HG03139 (cell line): Measurements from ENCODE around the gene IRF2.

Source experiments
- ATAC-seq: cut with Tn5 transposase; IDR thresholded peaks from one replicate; pipeline ENCODE4 v1.9.1; 2021; ENCODE audit not compliant: unreplicated experiment

IRF2 gene

GRCh38 chr4:184371390-184371787, 103.0 kb downstream of the IRF2 start:
- ATAC-seq, result no peak

GRCh38 chr4:184370711-184371389, 103.5 kb downstream of the IRF2 start:
- no peak for ATAC-seq

DNA sequence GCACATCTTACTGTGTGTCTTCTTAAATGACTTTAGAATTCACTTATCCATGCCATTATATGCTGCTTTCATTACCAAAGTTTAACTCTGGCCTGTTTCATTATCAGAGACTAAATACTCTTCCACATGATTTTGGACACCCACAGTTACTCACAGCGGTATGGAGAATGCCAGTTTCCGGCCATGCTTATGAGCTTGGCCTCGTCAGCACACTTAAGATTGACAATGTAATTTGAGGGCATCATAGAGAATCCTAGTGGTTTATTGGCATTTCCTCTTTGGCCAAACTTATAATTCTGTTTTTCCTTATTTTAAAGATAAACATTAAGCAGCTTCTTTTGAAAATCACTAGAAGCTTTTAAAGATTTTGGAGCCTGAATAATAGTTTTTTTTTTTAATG, 104.5 kb downstream of the IRF2 start:
- no peak for ATAC-seq

DNA sequence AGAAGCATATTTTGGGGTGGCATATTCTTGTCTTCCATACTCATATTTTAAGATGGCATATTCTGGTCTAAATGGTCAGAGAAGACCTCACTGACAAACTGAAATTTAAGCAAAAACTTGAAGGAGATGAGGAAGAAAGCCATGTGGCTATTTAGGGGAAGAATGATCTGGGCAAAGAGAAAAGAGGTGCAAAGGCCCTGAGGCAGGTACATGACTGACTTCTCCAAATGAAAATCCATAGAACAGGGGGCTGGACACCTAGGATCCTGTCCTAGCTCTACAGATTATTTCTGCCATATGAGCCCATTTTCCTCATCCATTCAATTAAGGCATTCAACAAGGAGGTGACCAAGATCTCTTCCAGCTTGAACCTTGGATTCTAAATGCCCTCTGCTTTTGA, 105.6 kb downstream of the IRF2 start:
- no peak for ATAC-seq

DNA sequence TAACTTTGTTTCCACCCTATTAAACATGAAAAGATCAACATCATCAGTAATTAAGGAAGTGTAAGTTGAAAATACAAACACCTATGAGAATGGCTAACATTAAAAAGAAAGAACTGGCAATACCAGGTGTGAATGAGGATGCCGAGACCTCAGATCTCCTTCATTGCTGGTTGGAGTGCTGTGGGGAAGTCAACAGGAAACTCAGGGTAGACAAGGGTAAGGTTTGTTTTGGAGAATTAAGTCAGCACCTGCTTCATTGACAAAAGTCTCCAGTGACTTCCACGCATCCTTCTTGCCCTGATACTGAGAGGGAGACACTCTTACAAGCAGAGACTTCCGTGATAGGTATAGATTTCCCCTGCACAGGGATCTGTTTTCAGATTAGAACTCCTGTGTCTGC, 106.1 kb downstream of the IRF2 start:
- ATAC-seq, result no peak

DNA sequence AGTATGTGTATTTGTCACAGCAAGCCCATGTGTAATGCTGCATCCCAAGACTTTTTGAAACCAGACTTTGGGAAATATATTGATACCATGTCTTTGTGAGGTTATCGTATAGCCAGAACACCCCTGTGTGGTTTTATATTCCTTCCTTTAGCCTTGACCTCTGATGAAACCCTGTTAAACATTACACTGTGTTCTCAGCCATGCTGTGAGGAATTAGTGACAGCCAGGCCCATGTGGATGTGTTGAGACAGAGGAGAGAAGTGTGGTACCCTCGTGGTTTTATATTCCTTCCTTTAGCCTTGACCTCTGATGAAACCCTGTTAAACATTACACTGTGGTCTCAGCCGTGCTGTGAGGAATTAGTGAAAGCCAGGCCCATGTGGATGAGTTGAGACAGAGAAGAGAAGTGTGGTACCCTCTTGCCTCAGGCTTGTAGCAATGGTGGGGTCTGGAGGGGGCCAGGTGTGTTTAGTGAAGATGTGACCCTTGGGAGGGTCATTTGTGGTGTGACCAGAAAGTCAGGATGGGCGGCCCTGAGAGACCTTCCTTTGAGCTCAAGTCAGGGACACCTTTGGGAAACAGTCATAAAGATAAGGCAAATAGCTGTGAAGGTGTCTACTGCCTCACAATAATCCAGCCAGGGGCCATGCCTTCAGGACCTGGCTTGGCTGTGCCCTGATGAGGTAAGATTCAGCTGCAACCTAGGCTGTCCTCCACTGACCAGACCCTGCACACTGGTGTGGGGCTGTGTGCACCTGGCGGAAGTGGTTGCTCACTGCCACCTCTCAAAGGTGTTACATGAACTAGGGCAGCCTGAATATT, 110.0 kb downstream of the IRF2 start:
- ATAC-seq, result peak; percentile 71

DNA sequence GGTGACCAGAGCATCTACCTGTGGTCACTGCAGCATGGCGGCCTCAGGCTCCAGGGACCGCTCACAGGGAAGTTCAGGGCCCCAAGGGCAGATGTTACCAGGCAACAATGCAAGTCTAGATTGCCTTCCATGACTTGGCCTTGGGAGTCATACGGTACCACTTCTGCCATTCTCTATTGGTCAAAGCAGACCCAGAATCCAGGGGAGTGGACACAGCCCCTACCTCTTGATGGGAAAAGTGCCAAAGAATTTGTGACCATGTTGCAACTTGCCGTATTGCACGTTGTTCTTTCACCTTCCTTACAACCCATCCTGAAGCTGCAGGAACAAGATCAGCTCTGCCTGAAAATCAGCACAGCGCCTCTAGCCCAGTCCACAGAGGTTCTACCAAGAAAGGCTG, 111.1 kb downstream of the IRF2 start:
- no peak for ATAC-seq

DNA sequence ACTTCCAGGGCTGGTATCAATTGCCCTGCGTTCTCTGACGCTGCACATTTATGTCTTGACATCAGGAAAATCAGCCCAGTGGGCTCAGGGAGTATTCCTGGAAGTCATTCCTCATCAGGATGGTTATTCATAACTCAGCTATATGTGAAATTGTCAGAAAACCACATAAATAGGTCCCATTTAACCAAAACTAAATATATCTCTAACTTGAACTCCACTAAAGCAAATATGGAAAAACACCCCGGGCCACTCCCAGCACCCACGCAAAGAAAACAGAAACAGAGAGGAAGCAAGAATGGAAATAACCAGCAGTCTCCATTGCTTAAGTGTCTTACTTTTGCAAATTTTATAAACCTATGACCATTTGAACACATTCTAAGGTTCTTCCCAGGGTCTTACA, 112.0 kb downstream of the IRF2 start:
- ATAC-seq, result no peak

GRCh38 chr4:184361443-184361842, 112.9 kb downstream of the IRF2 start:
- no peak for ATAC-seq

- ATAC-seq, result no peak
Observed at GRCh38 chr4:184359888-184360287, 114.5 kb downstream of the IRF2 start.

DNA sequence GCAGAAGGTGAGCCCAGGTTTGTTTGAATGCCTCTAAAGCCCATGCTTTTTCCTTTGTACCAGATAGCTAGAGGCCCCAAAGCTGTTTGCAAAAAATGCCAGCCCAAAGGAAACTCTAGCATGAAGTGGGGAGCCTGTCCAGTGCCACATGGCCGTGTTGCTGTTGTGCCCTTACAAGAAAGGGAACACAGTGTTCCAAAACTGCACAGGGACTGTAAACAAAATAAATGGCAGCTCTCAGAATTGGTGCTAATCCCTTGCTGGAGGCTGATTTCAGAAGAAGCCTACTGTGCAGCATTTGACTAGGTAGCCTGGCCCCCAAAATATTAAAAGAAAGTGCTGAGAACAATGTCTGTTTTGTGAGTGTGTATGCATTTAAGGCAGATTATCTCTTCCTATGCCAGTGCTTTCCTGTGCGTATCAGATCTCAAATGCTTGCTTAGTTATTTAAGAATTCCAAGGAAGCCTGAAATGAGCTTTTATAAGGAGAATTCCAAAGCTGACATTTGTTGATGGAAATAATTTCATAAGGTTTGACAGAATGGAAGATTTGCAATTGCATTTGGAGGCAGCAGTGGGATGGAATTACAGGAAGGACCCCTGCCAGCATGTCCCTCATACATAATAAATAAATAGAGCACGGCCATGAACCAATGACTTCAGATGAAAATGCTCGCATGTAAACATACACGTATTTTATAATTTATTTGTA, 115.7 kb downstream of the IRF2 start:
- ATAC-seq, result no peak

GRCh38 chr4:184357772-184358171, 116.6 kb downstream of the IRF2 start:
- ATAC-seq, result no peak

DNA sequence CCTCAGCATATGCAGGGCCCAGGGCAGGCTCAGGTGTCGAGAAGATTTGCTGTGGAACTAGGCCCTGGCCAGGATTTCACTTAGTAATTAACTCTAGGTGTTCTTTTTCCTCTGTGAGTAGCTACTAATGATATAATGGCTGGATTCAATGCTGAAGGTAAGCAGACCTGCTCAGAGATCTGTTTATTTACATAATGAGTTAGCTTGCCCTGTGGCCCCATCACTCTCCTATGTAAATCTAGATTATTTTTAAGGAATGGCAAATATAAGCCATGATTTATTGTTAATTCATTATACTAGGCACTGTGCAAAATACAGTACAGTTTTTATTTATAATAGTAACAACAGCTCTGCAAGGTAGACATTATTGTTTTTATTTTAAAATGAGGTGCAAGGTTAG, 117.2 kb downstream of the IRF2 start:
- no peak for ATAC-seq

DNA sequence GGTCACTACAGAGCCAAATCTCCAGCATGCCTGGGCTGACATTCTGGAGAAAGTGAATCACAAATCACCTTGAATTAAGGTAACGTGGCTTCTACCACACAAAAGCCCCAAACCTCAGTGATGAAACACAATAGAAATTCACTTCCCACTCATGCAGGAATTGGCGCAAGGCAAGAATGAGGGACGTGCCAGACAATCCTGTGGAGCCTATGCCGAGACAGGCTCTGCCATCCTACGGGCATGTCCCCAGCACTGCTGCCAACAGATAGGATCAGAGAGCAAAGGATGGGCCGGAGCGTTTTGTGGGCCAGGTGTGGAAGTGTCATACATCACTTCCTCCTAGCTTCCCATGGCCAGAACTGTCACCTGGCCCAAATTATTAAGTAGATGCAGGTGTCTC, 118.0 kb downstream of the IRF2 start:
- no peak for ATAC-seq

- no peak for ATAC-seq
Observed at GRCh38 chr4:184355857-184356256, 118.5 kb downstream of the IRF2 start.

DNA sequence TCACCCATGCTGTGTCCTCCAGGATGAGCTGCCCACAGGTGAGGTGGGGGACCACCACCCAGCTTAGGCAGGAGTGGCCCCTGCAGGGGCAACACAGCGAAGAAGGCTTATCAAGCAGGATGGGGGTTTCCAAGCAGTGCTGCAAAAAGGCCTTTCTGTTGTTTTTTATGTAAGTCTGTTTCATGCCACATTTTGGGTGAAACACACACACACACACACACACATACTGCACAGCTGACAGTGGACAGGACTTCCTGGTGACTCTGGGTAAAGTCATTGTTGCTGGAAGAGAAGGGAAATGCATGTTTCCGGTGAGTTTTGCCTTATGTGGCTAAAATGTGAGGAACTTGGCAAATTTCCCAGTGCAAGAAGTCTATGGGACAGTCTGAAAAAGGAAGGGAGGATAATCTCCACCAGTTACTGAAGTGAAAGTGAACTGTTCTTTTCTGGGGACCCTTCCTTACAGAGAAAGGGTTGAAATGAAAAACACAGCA, 119.2 kb downstream of the IRF2 start:
- no peak for ATAC-seq

DNA sequence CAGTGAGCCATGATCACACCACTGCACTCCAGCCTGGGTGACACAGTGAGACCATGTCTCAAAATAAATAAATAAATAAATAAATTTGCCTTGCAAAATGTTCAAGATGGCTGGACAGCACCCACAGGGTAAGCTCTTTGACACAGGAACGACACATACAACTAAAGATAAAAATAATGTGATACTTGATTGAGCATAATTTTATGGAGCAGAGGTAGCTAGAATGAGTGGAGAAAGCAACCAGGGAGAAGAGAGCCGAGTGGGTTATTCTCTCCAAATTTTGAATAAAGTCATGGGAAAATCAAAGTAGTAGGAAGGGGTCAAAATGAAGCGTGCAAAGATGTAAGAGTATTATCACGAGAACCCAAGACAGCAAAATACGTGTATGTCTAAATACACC, 121.5 kb downstream of the IRF2 start:
- ATAC-seq, result no peak

DNA sequence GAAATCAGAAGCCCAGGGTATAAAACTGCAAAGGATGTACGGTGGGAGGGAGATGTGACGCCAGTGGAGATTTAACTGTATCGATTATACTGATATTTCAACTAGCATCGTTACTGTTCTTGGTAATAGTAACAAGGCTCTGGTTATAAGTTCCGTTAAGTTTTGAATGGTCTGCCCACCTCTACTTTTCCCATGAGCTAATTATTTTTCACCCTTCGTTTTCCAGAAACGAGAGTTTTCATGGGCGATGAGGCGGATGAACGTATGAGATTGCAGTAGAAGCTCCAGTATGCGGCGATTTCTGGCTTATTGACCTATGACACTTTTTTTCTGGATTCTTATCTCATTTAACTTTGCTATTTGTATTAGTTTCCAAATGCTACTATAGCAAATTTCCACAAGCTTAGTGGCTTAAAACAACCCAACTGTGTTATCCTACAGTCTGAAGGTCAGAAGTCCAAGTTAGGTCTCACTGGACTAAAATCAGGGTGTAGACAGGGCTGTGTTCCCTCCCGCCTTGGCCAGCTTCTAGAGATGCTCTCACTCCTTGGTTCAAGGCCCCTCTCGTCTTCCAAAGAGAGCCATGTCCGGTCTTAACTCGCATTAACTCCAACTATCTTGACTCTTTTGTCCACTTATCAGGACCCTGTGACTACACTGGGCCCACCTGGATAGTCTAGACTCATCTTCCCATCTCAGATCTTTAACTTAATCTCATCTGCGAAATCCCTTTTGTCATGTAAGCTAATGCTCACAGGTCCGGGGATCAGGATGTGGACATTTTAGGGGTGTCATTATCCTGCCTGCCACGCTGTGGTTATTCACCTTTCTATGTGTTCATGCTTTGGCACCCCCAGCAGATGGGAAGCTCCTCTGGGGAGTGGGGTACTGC, 122.5 kb downstream of the IRF2 start:
- no peak for ATAC-seq

DNA sequence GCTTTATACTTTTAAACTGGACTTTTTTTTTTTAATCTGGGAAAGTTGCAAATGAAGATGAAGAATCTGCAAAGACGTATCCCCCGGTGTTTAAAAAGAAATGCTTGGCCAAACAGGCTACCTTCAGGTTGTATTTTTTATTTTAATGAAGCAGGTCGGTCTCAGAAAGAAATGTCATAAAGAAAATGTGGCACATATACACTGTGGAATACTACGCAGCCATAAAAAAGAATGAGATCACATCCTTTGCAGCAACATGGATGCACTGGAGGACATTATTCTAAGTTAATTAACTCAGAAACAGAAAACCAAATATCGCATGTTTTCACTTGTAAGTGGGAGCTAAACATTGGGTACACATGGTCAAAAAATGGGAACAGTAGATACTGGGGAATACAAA, 123.4 kb downstream of the IRF2 start:
- no peak for ATAC-seq

DNA sequence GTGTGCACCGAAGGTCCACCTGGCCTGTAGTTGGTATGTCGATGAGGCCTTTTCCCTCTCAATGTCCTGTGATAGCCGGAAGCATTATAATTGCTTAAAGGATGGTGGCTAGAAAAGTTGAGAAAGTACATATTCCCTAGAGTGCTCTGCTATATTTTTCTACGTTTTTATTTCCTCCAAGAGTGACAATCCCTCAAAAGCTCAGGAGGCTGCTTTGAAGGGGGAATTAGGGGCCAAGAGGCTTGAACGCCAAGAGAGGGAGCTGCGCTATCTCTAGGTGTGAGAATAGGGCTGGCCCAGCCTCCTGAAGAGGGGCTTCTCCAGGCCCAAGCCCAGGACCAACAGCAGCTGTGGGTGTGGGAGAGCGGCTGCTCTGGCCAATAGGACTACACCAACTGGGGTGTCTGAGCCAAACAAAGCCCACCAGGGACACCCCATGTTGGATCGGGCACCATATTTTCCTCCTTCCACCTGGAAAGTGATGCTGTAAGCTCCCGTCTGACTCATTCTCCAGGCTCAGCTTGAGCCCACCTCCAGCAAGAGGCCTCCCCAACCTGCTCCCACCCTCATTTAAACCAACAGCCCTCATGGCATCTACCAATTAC, 124.0 kb downstream of the IRF2 start:
- ATAC-seq, result no peak
